H1 (cell line): ENCODE measurements around the gene DLX4. TPM values are rescaled to one million over a fixed set of nuclear protein-coding genes. Genes with fewer than 3 reads are reported as not detected.

Experiments
- CTCF ChIA-PET: fragments of 300-600 bp; sonication (Branson Sonifier 250); formaldehyde crosslinking; loops from one replicate; lab custom pipeline; 2021; ENCODE audit not compliant: partially characterized antibody; lab: Charles Lee
- POLR2A ChIA-PET: fragments of 300-600 bp; sonication (Branson Sonifier 250); formaldehyde crosslinking; loops from one replicate; lab custom pipeline; 2021; ENCODE audit warnings: inconsistent platforms; ENCODE audit not compliant: partially characterized antibody; lab: Charles Lee
- DNase-seq, 2 experiments: peaks; one replicate each; pipeline versions ENCODE4 v3.0.0 to v3.0.0-alpha.2; 2010 to 2022; ENCODE audit warnings: low spot score in 2 of 2, low read depth in 1 of 2, mixed read lengths in 1 of 2
- FAIRE-seq: peaks from 2 replicates; lab custom pipeline; 2011; peaks lifted over from hg19 to GRCh38; lab: Jason Lieb, UNC
- H2AFZ ChIP-seq: 2 replicates; pipeline ENCODE4 v1.8.1; 2012; ENCODE audit warnings: low read length, inconsistent platforms
- H2AK5ac ChIP-seq: 2 replicates; pipeline ENCODE4 v1.6.1; 2013; ENCODE audit warnings: low read depth, low read length
- H2BK120ac ChIP-seq: replicated peaks from 2 replicates; pipeline ENCODE3; 2013; ENCODE audit warnings: low read depth, low read length, inconsistent platforms
- H2BK12ac ChIP-seq: 2 replicates; pipeline ENCODE4 v1.6.1; 2013; ENCODE audit warnings: low read depth, low read length
- H2BK15ac ChIP-seq: 2 replicates; pipeline ENCODE4 v1.6.1; 2013; ENCODE audit warnings: low read length
- H2BK20ac ChIP-seq: 2 replicates; pipeline ENCODE4 v1.6.1; 2013; ENCODE audit warnings: low read length
- H2BK5ac ChIP-seq: 2 replicates; pipeline ENCODE4 v1.6.1; 2013; ENCODE audit warnings: low read depth, low read length
- H3K14ac ChIP-seq: 2 replicates; pipeline ENCODE4 v1.6.1; 2013; ENCODE audit warnings: inconsistent platforms; ENCODE audit not compliant: insufficient read length
- H3K18ac ChIP-seq: 2 replicates; pipeline ENCODE4 v1.6.1; 2013; ENCODE audit warnings: low read length; ENCODE audit errors: extremely low read depth
- H3K23ac ChIP-seq: 2 replicates; pipeline ENCODE4 v1.6.1; 2013; ENCODE audit warnings: inconsistent platforms; ENCODE audit not compliant: insufficient read length
- H3K23me2 ChIP-seq: 2 replicates; pipeline ENCODE4 v1.6.1; 2013; ENCODE audit warnings: low read depth, low read length
- H3K27ac ChIP-seq: 2 replicates; pipeline ENCODE4 v1.6.1; 2011; ENCODE audit warnings: low read depth, low read length, inconsistent platforms
- H3K27me3 ChIP-seq, 4 experiments: replicated peaks in 1 of 4; 1 replicate in 1 of 4; 2 replicates in 3 of 4; pipeline versions ENCODE4 v1.6.1 to v1.8.1; 2011 to 2013; ENCODE audit warnings: low read length in 3 of 4, mild to moderate bottlenecking in 3 of 4, inconsistent platforms in 2 of 4, mixed read lengths in 2 of 4, moderate library complexity in 1 of 4; ENCODE audit not compliant: control insufficient read depth in 3 of 4, insufficient read depth in 3 of 4; ENCODE audit errors: extremely low read depth in 1 of 4
- H3K36me3 ChIP-seq, 4 experiments: 2 replicates each; pipeline versions ENCODE4 v1.6.1 to v1.8.1; 2011 to 2013; ENCODE audit warnings: mild to moderate bottlenecking in 4 of 4, low read length in 3 of 4, moderate library complexity in 2 of 4, control low read depth in 1 of 4, inconsistent platforms in 1 of 4; ENCODE audit not compliant: insufficient read depth in 4 of 4, control insufficient read depth in 2 of 4
- H3K4ac ChIP-seq: replicated peaks from 2 replicates; pipeline ENCODE3; 2013; ENCODE audit warnings: low read length, low read depth, mixed read lengths, inconsistent platforms; ENCODE audit not compliant: insufficient read length
- H3K4me1 ChIP-seq, 4 experiments: replicated peaks in 1 of 4; 1 replicate in 1 of 4; 2 replicates in 3 of 4; pipeline versions ENCODE4 v1.6.1 to v1.8.1; 2011 to 2013; ENCODE audit warnings: low read length in 3 of 4, inconsistent platforms in 2 of 4, mixed read lengths in 1 of 4; ENCODE audit not compliant: insufficient read depth in 4 of 4, control insufficient read depth in 3 of 4
- H3K4me2 ChIP-seq, 2 experiments: 2 replicates each; pipeline versions ENCODE4 v1.6.1 to v1.8.1; 2011 to 2013; ENCODE audit warnings: low read depth in 2 of 2, low read length in 2 of 2, control low read depth in 1 of 2, inconsistent platforms in 1 of 2, mild to moderate bottlenecking in 1 of 2; ENCODE audit not compliant: insufficient read depth in 1 of 2
- H3K4me3 ChIP-seq, 4 experiments: fragments of 200-600, 300-600 bp in 1 of 4; sonication (generic), shearing (Covaris generic), sonication (Bioruptor Twin) in 1 of 4; 2 replicates each; pipeline versions ENCODE4 v1.5.1 to v1.8.1; 2011 to 2016; ENCODE audit warnings: low read length in 4 of 4, low read depth in 3 of 4, control low read depth in 2 of 4, inconsistent platforms in 2 of 4, mild to moderate bottlenecking in 2 of 4, mixed read lengths in 1 of 4, moderate library complexity in 1 of 4; ENCODE audit not compliant: insufficient read depth in 2 of 4; ENCODE audit errors: extremely low read depth in 1 of 4
- H3K56ac ChIP-seq: replicated peaks from 2 replicates; pipeline ENCODE3; 2013; ENCODE audit warnings: low read depth, mild to moderate bottlenecking, mixed read lengths, low read length, inconsistent platforms; ENCODE audit not compliant: insufficient read length
- H3K79me1 ChIP-seq: 2 replicates; pipeline ENCODE4 v1.6.1; 2013; ENCODE audit warnings: low read depth, low read length, control low read depth
- H3K79me2 ChIP-seq, 2 experiments: 2 replicates each; pipeline versions ENCODE4 v1.6.1 to v1.8.1; 2012 to 2013; ENCODE audit warnings: low read length in 2 of 2, mild to moderate bottlenecking in 2 of 2, inconsistent platforms in 1 of 2; ENCODE audit not compliant: insufficient read depth in 2 of 2, control insufficient read depth in 1 of 2
- H3K9ac ChIP-seq, 4 experiments: replicated peaks in 1 of 4; 1 replicate in 1 of 4; 2 replicates in 3 of 4; pipeline versions ENCODE4 v1.6.1 to v1.8.1; 2011 to 2013; ENCODE audit warnings: low read depth in 3 of 4, low read length in 3 of 4, control low read depth in 2 of 4, mild to moderate bottlenecking in 2 of 4, moderate library complexity in 2 of 4, inconsistent platforms in 1 of 4; ENCODE audit errors: extremely low read depth in 1 of 4
- H3K9me3 ChIP-seq, 2 experiments: 2 replicates each; pipeline versions ENCODE4 v1.6.1 to v1.8.1; 2012 to 2013; ENCODE audit warnings: mild to moderate bottlenecking in 2 of 2, moderate library complexity in 2 of 2, control low read depth in 1 of 2, inconsistent platforms in 1 of 2, low read depth in 1 of 2, low read length in 1 of 2, mixed read lengths in 1 of 2; ENCODE audit not compliant: insufficient read depth in 2 of 2
- H4K20me1 ChIP-seq, 2 experiments: replicated peaks in 1 of 2; 2 replicates each; pipeline versions ENCODE3 to v1.8.1; 2011 to 2013; ENCODE audit warnings: inconsistent platforms in 2 of 2, low read length in 2 of 2, mild to moderate bottlenecking in 1 of 2; ENCODE audit not compliant: insufficient read depth in 2 of 2, control insufficient read depth in 1 of 2
- H4K5ac ChIP-seq: 2 replicates; pipeline ENCODE4 v1.6.1; 2013; ENCODE audit warnings: low read length, low read depth, mixed read lengths, inconsistent platforms; ENCODE audit not compliant: insufficient read length
- H4K8ac ChIP-seq: 2 replicates; pipeline ENCODE4 v1.8.0; 2013; ENCODE audit warnings: mild to moderate bottlenecking, moderate library complexity, low read length, inconsistent platforms; ENCODE audit not compliant: insufficient read depth; ENCODE audit errors: extremely low read depth
- H4K91ac ChIP-seq: replicated peaks from 2 replicates; pipeline ENCODE3; 2013; ENCODE audit warnings: low read length, mixed read lengths, inconsistent platforms; ENCODE audit not compliant: insufficient read length
- ASH2L ChIP-seq: fragments of 200-600, 300-600 bp; sonication (generic); IDR thresholded peaks from one replicate; pipeline ENCODE4 v1.7.1; 2017; ENCODE audit warnings: low read length
- CREB1 ChIP-seq: IDR thresholded peaks from 2 replicates; pipeline ENCODE4 v1.6.1; 2012; ENCODE audit warnings: inconsistent platforms
- EGR1 ChIP-seq: IDR thresholded peaks from 2 replicates; pipeline ENCODE4 v1.6.1; 2011; ENCODE audit warnings: low read depth, low read length, borderline replicate concordance
- GABPA ChIP-seq: IDR thresholded peaks from 2 replicates; pipeline ENCODE4 v1.6.1; 2011; ENCODE audit warnings: mild to moderate bottlenecking, low read length, moderate library complexity, borderline replicate concordance; ENCODE audit not compliant: insufficient read depth
- GTF2F1 ChIP-seq: IDR thresholded peaks from 2 replicates; pipeline ENCODE4 v1.6.1; 2012; ENCODE audit warnings: low read depth, low read length, improper control_type of control experiment, borderline replicate concordance
- HDAC6 ChIP-seq: IDR thresholded peaks from one replicate; pipeline ENCODE4 v1.7.1; 2012; ENCODE audit warnings: low read depth, mild to moderate bottlenecking, inconsistent platforms, low read length, moderate library complexity
- JUN ChIP-seq: IDR thresholded peaks from 2 replicates; pipeline ENCODE4 v1.6.1; 2011; ENCODE audit warnings: low read depth, mild to moderate bottlenecking, improper control_type of control experiment, low read length
- JUND ChIP-seq: IDR thresholded peaks from 2 replicates; pipeline ENCODE4 v1.6.1; 2011; ENCODE audit warnings: mild to moderate bottlenecking, improper control_type of control experiment, low read length
- KDM1A ChIP-seq: fragments of 200-600, 300-600 bp; sonication (generic); IDR thresholded peaks from 2 replicates; pipeline ENCODE4 v1.7.1; 2016; ENCODE audit warnings: mild to moderate bottlenecking, low read length, borderline replicate concordance
- SIX5 ChIP-seq: IDR thresholded peaks from 2 replicates; pipeline ENCODE4 v1.6.1; 2011; ENCODE audit warnings: mild to moderate bottlenecking, low read depth, low read length
- SP4 ChIP-seq: IDR thresholded peaks from 2 replicates; pipeline ENCODE4 v1.6.1; 2012; ENCODE audit warnings: low read length, inconsistent platforms
- SRF ChIP-seq: IDR thresholded peaks from 2 replicates; pipeline ENCODE4 v1.6.1; 2011; ENCODE audit warnings: mild to moderate bottlenecking, low read depth, low read length, moderate library complexity
- SUZ12 ChIP-seq: fragments of 200-600 bp; sonication (generic); IDR thresholded peaks from 2 replicates; pipeline ENCODE4 v1.6.1; 2012; ENCODE audit warnings: mild to moderate bottlenecking, inconsistent platforms, low read length, moderate library complexity, mixed read lengths
- TAF1 ChIP-seq: IDR thresholded peaks from 2 replicates; pipeline ENCODE4 v1.6.1; 2011; ENCODE audit warnings: mild to moderate bottlenecking, low read depth, low read length
- TBP ChIP-seq: IDR thresholded peaks from 2 replicates; pipeline ENCODE4 v1.6.1; 2011; ENCODE audit warnings: low read depth, low read length, improper control_type of control experiment
- TCF12 ChIP-seq: IDR thresholded peaks from 2 replicates; pipeline ENCODE4 v1.6.1; 2011; ENCODE audit warnings: low read depth, mild to moderate bottlenecking, low read length
- TEAD4 ChIP-seq: IDR thresholded peaks from 2 replicates; pipeline ENCODE4 v1.6.1; 2012; ENCODE audit warnings: low read depth, low read length, inconsistent platforms, mixed read lengths
- WGBS, 2 experiments: shearing (Covaris generic) in 1 of 2; methylation state at CpG; one replicate each; pipeline versions ENCODE4 v1.1.6 to v1.1.7; 2013 to 2015; ENCODE audit warnings: low lambda C conversion rate in 2 of 2, mixed read lengths in 2 of 2, inconsistent platforms in 1 of 2, low coverage in 1 of 2, missing lambda C conversion rate in 1 of 2; ENCODE audit not compliant: insufficient replicate concordance in 2 of 2, insufficient coverage in 1 of 2, insufficient read length in 1 of 2; ENCODE audit errors: extremely low coverage in 1 of 2, missing lambda C conversion rate in 1 of 2; 5-methylcytosine and 5-hydroxymethylcytosine counted together
- polyA plus RNA-seq, 7 experiments: library from polyadenylated mRNA; depleted of rRNA in 3 of 7; stranded (reverse) in 5 of 7; unstranded in 2 of 7; fragments of >200 nt in 5 of 7; fragments of 200-250 nt in 2 of 7; gene quantifications; 1 replicate in 5 of 7; 2 replicates in 1 of 7; 4 replicates in 1 of 7; pipeline versions ENCODE4 v1.2.1 to v1.2.3, GENCODE V29; 2011 to 2013; ENCODE audit warnings: missing spikeins in 2 of 7, mixed read lengths in 2 of 7
- total RNA-seq: library from RNA; stranded (reverse); fragmentation: NEBNext Ultra II Directional; extraction: Animal tissue kit (Norgen Biotek cat#: 25700); gene quantifications from 2 replicates; pipeline ENCODE4 v1.2.1, GENCODE V29; 2021

DLX4 gene
- total and polyA plus RNA-seq, 2 of the 8 experiments (the other 6 are each of a cell fraction or from before 2014, with no cell fraction given), result 0.67 to 0.80 TPM

DNA sequence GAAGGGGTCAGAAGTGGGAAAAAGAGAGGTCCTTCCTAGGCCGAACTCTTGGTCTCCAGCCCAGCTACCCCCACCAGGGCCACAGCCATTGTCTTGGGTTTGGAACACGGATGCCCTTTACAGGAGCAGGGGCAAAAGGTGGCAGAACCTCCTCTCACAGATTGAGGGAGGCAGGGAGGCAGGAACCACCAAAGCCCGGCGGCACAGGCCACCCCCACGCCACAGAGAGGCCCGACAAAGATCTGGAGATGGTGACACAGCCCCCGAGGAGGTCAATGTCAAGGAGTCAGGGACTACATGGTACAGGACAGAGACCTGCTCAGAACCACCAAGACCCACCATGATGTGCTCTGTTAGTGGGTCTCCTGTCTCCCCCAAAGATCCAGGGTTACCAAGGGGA, 44.4 kb upstream of the DLX4 start:
- no peak overlapping the region for H2BK5ac ChIP-seq
- no peak overlapping the region for H3K27ac ChIP-seq
- H3K79me1 ChIP-seq, result no peaks in the 10 kb centered on the region
- H3K36me3 ChIP-seq, result no peaks in the 10 kb centered on the region
- no peak overlapping the region for H2AFZ ChIP-seq
- peaks cover 0 to 2% of the 10 kb centered on the region in 2 experiments for H4K20me1 ChIP-seq
- no peak overlapping the region for H3K4me2 ChIP-seq
- H2BK12ac ChIP-seq, result no peak overlapping the region
- no peak overlapping the region for H2BK120ac ChIP-seq
- no peaks in the 10 kb centered on the region for H3K79me2 ChIP-seq
- H3K4ac ChIP-seq, result no peak overlapping the region
- FAIRE-seq (no peak), DNase-seq (no peak)
- no peak overlapping the region for H4K5ac ChIP-seq
- H3K23ac ChIP-seq, result no peak overlapping the region
- H3K4me3 ChIP-seq, result no peak overlapping the region
- no peaks in the 10 kb centered on the region for H3K9me3 ChIP-seq
- CTCF ChIA-PET, result interaction anchor here (0.6 to 2.4 kb wide), 6 partner anchors 11 to 73 kb away, joined by 3 to 12 read pairs (median 3); no protein-coding TSS in a partner anchor
- H4K8ac ChIP-seq, result no peak overlapping the region
- no peak overlapping the region for H4K91ac ChIP-seq
- H3K27me3 ChIP-seq, result no peaks in the 10 kb centered on the region
- WGBS, 2 experiments, result 95% methylated on average over 7 of the region's 7 CpGs; no CpG with 5 or more reads in 1 of the 2 experiments
- H2AK5ac ChIP-seq, result no peak overlapping the region
- no peak overlapping the region for H3K18ac ChIP-seq
- no peak overlapping the region for H3K9ac ChIP-seq
- no peaks in the 10 kb centered on the region; the same call in 1 of the 2 replicates for H3K23me2 ChIP-seq
- no peaks in the 10 kb centered on the region for H3K4me1 ChIP-seq
- no peak overlapping the region for H2BK15ac ChIP-seq
- POLR2A ChIA-PET, result interaction anchor here (0.7 kb wide), 1 partner anchor 69 kb away, joined by 3 read pairs; no protein-coding TSS in a partner anchor
- H3K14ac ChIP-seq, result no peak overlapping the region
- no peak overlapping the region for H3K56ac ChIP-seq
- H2BK20ac ChIP-seq, result no peak overlapping the region
- TF ChIP-seq GTF2F1 (no peak), TBP (no peak), ASH2L (no peak), JUND (no peak), KDM1A (no peak), SRF (no peak), TCF12 (no peak), SUZ12 (no peak), CREB1 (no peak), EGR1 (no peak), SP4 (no peak), GABPA (no peak), TAF1 (no peak), TEAD4 (no peak), HDAC6 (no peak), JUN (no peak), SIX5 (no peak)
